Retinal pigment epithelial cell (primary cell): ENCODE measurements around the gene TRIM17.

ENCODE experiments used
- DNase-seq: peaks from one replicate; pipeline ENCODE4 v3.0.0-alpha.2; 2010; ENCODE audit warnings: low read depth
- H3K4me3 ChIP-seq: 2 replicates; pipeline ENCODE4 v1.5.1; 2011; ENCODE audit warnings: mild to moderate bottlenecking, low read length, control low read depth, moderate library complexity
- TF ChIP-seq, protein P1 (sequence below): conservative IDR thresholded peaks from 2 replicates; pipeline ENCODE4 v1.5.1; 2011; ENCODE audit warnings: low read depth, low read length, control low read depth, inconsistent platforms

The TRIM17 gene

DNA sequence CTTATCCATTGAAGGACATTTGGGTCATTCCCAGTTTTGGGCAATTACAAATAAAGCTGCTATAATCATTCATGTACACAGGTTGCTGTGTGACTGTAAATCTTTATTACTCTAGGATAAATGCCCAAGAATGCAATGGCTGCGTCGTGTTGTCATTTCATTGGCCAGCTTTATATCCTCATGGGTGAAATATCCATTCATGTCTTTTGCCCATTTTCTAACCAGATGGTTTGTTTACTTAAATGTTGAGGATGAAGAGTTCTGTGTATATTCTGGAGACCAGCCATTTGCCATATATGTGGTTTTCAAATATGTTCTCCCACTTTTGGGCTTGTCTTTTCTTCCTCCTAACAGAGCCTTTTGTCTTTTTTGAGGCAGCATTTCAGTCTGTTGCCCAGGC, 35.3 kb downstream of the TRIM17 start:
- no peak overlapping the region for H3K4me3 ChIP-seq
- no peak for DNase-seq
- TF ChIP-seq, protein P1, sequence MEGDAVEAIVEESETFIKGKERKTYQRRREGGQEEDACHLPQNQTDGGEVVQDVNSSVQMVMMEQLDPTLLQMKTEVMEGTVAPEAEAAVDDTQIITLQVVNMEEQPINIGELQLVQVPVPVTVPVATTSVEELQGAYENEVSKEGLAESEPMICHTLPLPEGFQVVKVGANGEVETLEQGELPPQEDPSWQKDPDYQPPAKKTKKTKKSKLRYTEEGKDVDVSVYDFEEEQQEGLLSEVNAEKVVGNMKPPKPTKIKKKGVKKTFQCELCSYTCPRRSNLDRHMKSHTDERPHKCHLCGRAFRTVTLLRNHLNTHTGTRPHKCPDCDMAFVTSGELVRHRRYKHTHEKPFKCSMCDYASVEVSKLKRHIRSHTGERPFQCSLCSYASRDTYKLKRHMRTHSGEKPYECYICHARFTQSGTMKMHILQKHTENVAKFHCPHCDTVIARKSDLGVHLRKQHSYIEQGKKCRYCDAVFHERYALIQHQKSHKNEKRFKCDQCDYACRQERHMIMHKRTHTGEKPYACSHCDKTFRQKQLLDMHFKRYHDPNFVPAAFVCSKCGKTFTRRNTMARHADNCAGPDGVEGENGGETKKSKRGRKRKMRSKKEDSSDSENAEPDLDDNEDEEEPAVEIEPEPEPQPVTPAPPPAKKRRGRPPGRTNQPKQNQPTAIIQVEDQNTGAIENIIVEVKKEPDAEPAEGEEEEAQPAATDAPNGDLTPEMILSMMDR, result no peak

DNA sequence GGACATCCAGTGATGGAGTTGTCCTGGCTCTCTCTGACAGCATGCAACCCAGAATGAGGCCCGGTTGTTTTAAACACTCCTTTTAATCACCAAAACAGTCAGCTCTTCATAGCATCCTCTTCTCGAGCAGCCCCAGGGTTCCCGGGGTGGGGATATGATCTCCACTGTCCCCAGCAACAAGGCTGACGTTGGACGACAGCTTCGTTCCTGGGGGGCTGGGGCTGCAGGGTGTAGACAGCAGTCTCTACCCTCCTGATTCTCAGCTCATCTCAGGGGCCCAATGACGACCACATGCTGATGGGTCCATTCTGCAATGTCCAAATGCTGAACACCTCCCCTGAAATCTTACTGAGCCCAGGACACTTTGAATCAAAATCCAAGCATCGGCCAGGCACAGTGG, 37.0 kb downstream of the TRIM17 start:
- H3K4me3 ChIP-seq, result no peak overlapping the region
- no peak for DNase-seq
- TF ChIP-seq, protein P1, result no peak

DNA sequence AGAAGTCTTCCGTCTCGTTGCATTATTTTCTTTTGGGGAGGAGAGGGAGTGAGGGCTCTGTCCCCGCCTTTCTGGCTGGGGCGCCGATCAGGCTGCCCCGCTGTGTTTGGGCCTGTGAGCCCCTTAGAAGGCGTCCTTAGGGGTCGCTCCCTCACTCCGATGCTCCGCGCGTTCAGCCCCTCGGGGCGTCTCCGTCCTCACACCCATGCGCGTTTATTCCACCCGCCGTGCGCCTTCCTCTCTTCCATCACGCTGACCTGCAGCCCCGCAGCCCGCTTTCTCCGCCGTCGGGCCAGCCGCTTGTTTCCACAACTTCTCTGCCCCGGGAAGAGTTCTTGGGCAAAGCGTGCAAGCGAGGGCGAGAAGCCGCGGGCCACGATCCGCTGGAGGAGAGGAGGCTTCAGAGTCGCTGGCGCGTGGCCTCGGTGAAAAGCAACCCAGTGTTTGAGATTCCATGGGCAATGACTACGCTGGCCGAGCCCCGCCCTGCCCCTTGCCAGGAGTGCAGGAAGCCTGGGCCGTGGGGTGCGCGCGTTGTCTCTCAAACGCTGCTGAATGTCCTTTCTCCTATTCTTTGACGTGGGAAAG, 37.7 kb downstream of the TRIM17 start:
- H3K4me3 ChIP-seq, result peak overlapping the region; percentile 49
- no peak for DNase-seq
- TF ChIP-seq, protein P1, result no peak

DNA sequence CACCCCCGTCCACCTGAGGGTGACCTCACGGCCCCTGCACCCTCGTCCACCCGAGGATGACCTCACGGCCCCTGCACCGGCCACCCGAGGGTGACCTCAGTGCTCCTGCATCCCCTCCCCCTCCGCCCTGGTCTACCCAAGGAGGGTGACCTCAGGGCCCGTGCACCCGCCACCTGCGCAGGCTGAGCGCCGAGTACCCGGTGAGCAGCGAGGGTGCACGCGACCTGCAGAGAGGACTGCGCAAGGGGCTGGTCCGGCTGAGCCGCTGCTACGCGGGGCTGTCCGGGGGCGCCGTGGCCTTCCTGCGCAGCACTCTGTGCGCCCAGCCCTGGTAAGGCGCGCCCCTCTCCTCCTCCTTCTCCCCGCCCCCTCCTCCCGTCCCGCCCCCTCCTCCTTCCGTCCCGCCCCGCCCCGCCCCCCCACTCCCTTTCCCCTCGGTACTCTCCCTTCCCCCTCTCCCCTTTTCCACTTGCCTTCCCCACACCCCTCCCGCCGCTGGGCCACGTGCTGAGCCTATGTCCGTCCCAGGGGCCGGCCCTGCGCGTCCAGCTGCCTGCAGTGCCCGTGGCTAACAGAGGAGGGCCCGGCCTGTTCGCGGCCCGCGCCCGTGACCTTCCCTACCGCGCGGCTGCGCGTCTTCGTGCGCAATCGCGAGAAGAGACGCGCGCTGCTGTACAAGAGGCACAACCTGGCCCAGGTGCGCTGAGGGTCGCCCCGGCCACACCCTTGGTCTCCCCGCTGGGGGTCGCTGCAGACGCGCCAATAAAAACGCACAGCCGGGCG, 38.4 kb downstream of the TRIM17 start:
- peak overlapping the region; percentile 49 for H3K4me3 ChIP-seq
- DNase-seq, result peak; percentile 8
- TF ChIP-seq, protein P1, result peak; percentile 57

DNA sequence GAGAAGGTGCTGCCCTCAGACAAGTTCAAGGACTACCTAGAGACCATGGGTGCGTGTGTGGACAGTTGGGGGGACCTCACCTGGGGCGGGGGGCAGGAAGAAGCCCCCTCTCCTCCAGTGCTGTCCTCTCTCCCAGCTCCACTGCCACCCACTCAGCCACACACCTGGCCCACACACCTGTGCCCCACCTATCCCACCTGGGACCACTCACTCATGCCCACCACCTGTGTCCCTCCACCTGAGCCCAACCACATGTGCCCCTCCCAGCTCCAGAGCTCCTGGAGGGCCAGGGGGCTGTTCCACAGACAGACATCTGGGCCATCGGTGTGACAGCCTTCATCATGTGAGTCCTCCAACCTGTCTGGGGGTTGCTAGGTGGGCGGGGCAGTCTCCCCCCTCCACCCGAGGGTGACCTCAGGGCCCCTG, 39.0 kb downstream of the TRIM17 start:
- H3K4me3 ChIP-seq, result no peak overlapping the region
- DNase-seq, result no peak
- TF ChIP-seq, protein P1, result no peak

DNA sequence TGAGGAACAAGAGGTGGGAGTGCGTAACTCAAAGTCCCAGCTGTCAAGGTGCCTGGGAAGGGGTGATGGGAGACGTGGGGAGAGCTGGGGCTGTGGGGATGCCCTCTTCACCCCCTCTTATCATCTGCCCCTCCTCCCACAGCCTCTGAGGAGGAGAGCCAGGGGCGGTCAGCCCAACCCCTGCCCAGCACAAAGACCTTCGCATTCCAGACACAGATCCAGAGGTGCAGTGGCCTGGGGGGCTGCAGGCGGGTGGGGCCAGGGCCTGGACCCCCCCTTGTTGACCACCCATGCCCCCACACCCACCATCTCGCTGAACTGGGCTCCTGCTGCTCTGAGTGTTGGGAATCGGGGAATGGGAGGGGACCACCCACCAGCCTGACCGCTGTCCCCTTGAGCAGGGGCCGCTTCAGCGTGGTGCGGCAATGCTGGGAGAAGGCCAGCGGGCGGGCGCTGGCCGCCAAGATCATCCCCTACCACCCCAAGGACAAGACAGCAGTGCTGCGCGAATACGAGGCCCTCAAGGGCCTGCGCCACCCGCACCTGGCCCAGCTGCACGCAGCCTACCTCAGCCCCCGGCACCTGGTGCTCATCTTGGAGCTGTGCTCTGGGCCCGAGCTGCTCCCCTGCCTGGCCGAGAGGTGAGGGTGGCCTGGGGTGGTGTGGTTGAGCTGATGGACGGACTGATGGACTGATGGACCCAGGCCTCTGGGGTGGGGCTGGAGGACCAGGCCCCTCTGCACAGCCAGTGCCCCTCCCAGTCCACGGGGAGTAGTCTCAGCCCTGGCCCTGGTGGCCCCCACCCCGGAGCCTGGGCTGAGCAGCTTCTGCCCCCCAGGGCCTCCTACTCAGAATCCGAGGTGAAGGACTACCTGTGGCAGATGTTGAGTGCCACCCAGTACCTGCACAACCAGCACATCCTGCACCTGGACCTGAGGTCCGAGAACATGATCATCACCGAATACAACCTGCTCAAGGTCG, 39.7 kb downstream of the TRIM17 start:
- H3K4me3 ChIP-seq, result no peak overlapping the region
- TF ChIP-seq, protein P1, result no peak
- no peak for DNase-seq
